GM12874 (cell line): ENCODE results near the gene SETD3.

Experiments used
- CTCF ChIP-seq: IDR thresholded peaks from 2 replicates; pipeline ENCODE4 v1.5.1; 2011; ENCODE audit warnings: low read depth, mild to moderate bottlenecking, control low read depth, low read length, moderate library complexity; ENCODE audit not compliant: insufficient read depth

The SETD3 gene

GRCh38 chr14:99418242-99418641 lies 62.4 kb downstream of the SETD3 start:
- no peak for TF ChIP-seq CTCF

- TF ChIP-seq CTCF = no peak
These were observed 63.8 kb downstream of the SETD3 start for GRCh38 chr14:99416909-99417308.

- TF ChIP-seq CTCF = peak; percentile 64
These were observed 65.0 kb downstream of the SETD3 start for GRCh38 chr14:99415496-99416281.

- no peak for TF ChIP-seq CTCF
These were observed 66.7 kb downstream of the SETD3 start for GRCh38 chr14:99413911-99414310.

GRCh38 chr14:99413172-99413571 lies 67.5 kb downstream of the SETD3 start:
- no peak for TF ChIP-seq CTCF

- no peak for TF ChIP-seq CTCF
These were observed 68.3 kb downstream of the SETD3 start for GRCh38 chr14:99412117-99413061.

GRCh38 chr14:99410019-99410418 lies 70.6 kb downstream of the SETD3 start:
- TF ChIP-seq CTCF = no peak
